ENCODE data around the gene RBM43.
A peak's percentile ranks its signal among the peaks of the same experiment; 100 is the strongest.
"Not testable (repeated sequence)": the region's sequence is repeated elsewhere in the genome, so short reads cannot be mapped to it uniquely, and the experiment has no call there.

The RBM43 gene

GRCh38 chr2:151261231-151261976 is at the start of gene RBM43:
Gene RBM43, minus strand, starts transcription at chr2:151261863. Its CDS starts 136 bp downstream, at chr2:151261727.
- DNase-seq: peak; percentile 88

GRCh38 chr2:151310313-151310712 is 48.6 kb upstream of the RBM43 start:
- not testable (repeated sequence) for DNase-seq

- DNase-seq: no peak
Measured at GRCh38 chr2:151306621-151307020, 45.0 kb upstream of the RBM43 start.

- DNase-seq: no peak
Measured at GRCh38 chr2:151305129-151305691, 43.5 kb upstream of the RBM43 start.

GRCh38 chr2:151302879-151303278 is 41.2 kb upstream of the RBM43 start:
- no peak for DNase-seq

GRCh38 chr2:151302404-151302803 is 40.7 kb upstream of the RBM43 start:
- DNase-seq: no peak

- no peak for DNase-seq
Measured at GRCh38 chr2:151299920-151300539, 38.4 kb upstream of the RBM43 start.

- peak; percentile 78 for DNase-seq
Measured at GRCh38 chr2:151297882-151298281, 36.2 kb upstream of the RBM43 start.

- DNase-seq: not testable (repeated sequence)
Measured at GRCh38 chr2:151295926-151296325, 34.3 kb upstream of the RBM43 start.

- no peak for DNase-seq
Measured at GRCh38 chr2:151292546-151292945, 30.9 kb upstream of the RBM43 start.

- no peak for DNase-seq
Measured at GRCh38 chr2:151292141-151292540, 30.5 kb upstream of the RBM43 start.

GRCh38 chr2:151291224-151291623 is 29.6 kb upstream of the RBM43 start:
- DNase-seq: no peak

GRCh38 chr2:151289972-151290866 is 28.6 kb upstream of the RBM43 start:
- DNase-seq: peak; percentile 36

GRCh38 chr2:151287513-151288250 is 26.0 kb upstream of the RBM43 start:
- DNase-seq: no peak

- no peak for DNase-seq
Measured at GRCh38 chr2:151282401-151282800, 20.7 kb upstream of the RBM43 start.

- DNase-seq: no peak
Measured at GRCh38 chr2:151280271-151280670, 18.6 kb upstream of the RBM43 start.

GRCh38 chr2:151278487-151278886 is 16.8 kb upstream of the RBM43 start:
- no peak for DNase-seq

- no peak for DNase-seq
Measured at GRCh38 chr2:151277067-151277466, 15.4 kb upstream of the RBM43 start.

GRCh38 chr2:151275291-151275690 is 13.6 kb upstream of the RBM43 start:
- no peak for DNase-seq

GRCh38 chr2:151271824-151272223 is 10.2 kb upstream of the RBM43 start:
- DNase-seq: no peak

GRCh38 chr2:151269798-151270568 is 8.3 kb upstream of the RBM43 start:
- no peak for DNase-seq

GRCh38 chr2:151268085-151268484 is 6.4 kb upstream of the RBM43 start:
- DNase-seq: no peak

Data from GDM1 (cell line).